GM12892 (cell line): Measurements from ENCODE around the gene MTHFD1L.

Experiments
- POLR2A ChIP-seq: IDR thresholded peaks from 2 replicates; pipeline ENCODE4 v1.6.1; 2011; ENCODE audit warnings: low read depth, low read length, control low read depth
- POLR2AphosphoS5 ChIP-seq: IDR thresholded peaks from 2 replicates; pipeline ENCODE4 v1.6.1; 2011; ENCODE audit warnings: low read depth, low read length, control low read depth
- TAF1 ChIP-seq: IDR thresholded peaks from 2 replicates; pipeline ENCODE4 v1.6.1; 2011; ENCODE audit warnings: low read depth, mild to moderate bottlenecking, control low read depth, low read length, borderline replicate concordance

GRCh38 chr6:151095538-151096254 is 230.2 kb downstream of the MTHFD1L start:
- no peak for TF ChIP-seq POLR2A
- no peak for TF ChIP-seq TAF1
- no peak for TF ChIP-seq POLR2AphosphoS5
